ENCODE data around the gene CD52.

GRCh38 chr1:26285366-26286063 lies 32.2 kb upstream of the CD52 start:
- peak; percentile 77 for TF ChIP-seq CTCF (IDR thresholded peaks at IDR 0.05; ENCODE audit: low read length)
- no peak for TF ChIP-seq EZH2 (IDR thresholded peaks at IDR 0.05; ENCODE audit: borderline replicate concordance, low read length)
